OCI-M2 (cell line): Measurements from ENCODE around the gene SH3PXD2B.
"Not testable (repeated sequence)": the region's sequence is repeated elsewhere in the genome, so short reads cannot be mapped to it uniquely, and the experiment has no call there.

Experiments
- DNase-seq: peaks from one replicate; lab custom pipeline; 2025; ENCODE audit not compliant: unreplicated experiment; lab: John Stamatoyannopoulos, UW

Gene SH3PXD2B

DNA sequence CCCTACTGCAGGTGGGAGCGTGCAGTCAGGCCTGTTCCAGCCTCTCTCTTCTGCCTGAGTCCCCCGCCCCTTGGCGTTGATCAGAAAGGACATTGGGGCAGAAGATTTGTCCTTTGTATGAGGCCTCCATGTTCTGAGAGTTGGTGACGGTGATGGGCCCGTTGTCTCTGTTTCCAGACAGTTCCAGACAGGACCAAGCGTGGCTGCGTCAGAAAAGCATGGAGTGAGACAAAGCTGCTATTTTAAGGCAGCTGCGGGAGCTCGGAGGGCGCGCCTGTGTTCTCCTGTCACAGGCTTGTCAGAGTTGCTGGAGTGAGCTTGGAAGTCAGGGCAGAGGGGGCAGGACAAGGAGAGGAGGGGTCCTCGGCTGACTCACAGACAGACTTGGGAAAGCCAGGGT lies 32.1 kb upstream of the SH3PXD2B start:
- DNase-seq: no peak

DNA sequence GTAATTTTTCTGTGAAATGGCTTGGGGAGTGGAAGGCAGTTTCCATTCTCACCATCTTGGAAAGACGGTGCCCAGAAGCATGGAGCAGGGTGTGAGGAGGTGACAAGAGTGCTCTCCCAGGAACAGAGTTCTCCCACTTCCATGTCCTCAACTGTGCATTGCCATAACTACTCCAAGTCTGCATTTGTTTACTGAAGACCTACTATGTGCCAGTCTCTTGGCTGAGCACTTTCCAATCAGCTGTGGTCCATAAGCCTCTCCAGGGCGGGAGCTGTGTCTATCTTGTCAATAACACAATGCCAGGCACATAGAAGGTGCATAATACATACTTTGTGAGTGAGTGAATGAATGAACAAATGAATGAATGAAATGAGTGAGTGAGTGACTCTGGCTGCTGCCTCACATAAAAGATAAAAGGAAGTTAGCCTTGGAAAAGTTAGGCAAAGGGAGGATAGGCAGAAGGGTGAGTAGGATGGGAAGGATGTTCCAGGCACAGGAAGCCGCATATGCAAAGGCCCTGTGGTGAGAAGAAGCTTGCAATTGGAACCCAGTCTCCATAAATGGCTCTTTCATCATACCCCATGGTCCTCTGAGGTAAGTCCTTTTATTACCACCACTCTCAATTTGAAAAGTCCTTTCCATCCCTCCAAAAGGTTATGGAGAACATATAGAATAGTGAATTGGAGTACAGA lies 31.3 kb upstream of the SH3PXD2B start:
- DNase-seq: no peak

DNA sequence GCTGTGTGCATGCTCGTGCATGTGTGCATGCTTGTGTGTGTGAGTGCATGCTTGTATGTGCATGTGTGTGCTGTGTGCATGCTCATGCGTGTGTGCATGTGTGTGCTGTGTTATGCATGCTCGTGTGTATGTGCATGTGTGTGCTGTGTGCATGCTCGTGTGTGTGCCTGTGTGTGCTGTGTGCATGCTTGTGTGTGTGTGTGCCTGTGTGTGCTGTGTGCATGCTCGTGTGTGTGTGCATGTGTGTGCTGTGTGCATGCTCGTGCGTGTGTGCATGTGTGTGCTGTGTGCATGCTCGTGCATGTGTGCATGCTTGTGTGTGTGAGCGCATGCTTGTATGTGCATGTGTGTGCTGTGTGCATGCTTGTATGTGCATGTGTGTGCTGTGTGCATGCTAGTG lies 30.3 kb upstream of the SH3PXD2B start:
- no peak for DNase-seq

DNA sequence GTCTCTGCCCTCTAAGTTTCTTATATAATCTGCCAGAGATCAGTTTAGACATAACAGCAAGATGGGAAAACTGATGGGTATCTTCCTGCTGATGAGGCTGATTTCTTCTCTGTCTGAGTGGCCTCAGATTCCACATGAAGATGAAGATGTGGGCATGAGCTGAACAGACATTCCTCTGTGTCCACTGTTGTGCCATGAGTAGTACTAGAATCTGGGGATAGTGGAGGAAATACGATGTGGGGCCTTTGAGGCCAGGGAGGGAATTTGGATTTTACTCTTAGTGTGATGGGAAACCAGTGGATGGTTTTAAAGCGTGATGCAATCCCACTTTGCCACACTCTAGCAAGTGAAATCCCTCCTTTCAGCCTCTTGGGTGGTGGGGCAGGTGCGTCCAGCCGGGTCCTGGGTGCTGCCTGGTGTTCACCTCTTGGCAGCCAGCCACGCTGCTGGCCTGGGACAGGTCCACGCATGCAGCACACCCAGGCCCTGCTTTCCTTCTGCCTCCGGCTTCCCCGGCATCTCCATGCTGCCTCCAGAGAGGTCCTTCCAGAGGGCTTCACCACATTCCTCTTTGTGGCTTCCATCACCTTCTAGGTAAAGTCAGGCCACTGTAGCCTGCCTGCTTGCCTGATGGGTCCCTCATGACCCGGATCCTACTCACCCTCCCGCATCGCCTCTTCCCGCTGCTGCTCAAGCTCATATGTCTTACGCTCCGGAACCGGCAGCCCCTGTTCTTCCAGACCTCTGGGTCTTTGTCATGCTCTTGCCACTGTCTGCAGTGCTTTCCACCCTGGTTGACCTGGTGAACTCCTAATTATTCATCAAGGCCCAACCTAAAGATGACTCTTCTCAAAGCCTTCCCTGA lies 28.1 kb upstream of the SH3PXD2B start:
- no peak for DNase-seq

DNA sequence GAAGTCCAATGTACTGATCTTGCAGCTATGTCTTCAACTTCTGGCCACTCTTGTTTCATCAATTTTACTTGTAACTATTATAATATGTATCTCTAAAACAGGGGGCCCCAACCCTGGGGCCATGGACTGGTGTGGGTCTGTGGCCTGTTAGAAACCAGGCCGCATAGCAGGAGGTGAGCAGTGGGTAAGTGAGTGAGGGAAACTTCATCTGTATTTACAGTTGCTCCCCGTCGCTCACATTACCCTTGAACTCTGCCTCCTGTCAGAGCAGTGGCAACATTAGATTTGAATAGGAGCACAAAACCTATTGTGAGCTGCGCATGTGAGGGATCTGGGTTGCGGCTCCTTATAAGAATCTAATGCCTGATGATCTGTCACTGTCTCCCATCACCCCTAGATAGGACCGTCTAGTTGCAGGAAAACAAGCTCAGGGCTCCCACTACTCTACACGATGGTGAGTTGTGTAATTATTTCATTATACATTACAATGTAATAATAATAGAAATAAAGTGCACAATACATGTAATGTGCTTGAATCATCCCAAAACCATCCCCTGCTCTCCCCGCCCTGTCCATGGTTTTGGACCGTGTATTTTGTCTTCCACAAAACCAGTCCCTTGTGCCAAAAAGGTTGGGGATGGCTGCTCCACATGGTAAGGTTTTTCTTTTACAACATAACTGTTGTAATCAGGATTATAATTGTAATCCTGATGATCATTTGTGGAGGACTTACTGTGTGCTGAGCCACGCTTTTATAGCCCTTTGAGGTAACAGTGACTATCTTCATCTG lies 26.9 kb upstream of the SH3PXD2B start:
- DNase-seq: no peak

DNA sequence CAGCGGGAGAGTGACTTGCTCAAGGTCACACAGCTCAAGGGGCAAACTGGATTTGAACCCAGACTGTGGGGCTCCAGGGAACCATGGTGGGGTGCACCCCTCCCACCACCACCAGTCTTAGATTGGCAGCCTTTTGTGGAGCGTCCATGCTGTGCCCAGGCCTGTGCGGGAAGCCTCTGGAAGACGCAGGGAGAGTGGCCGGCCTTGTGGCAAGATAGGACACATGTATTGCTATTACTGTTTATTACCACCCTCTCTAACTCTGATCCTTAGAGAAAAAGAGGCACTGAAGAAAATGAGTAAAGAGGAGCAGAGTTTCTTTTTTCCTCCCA lies 25.4 kb upstream of the SH3PXD2B start:
- DNase-seq: no peak

DNA sequence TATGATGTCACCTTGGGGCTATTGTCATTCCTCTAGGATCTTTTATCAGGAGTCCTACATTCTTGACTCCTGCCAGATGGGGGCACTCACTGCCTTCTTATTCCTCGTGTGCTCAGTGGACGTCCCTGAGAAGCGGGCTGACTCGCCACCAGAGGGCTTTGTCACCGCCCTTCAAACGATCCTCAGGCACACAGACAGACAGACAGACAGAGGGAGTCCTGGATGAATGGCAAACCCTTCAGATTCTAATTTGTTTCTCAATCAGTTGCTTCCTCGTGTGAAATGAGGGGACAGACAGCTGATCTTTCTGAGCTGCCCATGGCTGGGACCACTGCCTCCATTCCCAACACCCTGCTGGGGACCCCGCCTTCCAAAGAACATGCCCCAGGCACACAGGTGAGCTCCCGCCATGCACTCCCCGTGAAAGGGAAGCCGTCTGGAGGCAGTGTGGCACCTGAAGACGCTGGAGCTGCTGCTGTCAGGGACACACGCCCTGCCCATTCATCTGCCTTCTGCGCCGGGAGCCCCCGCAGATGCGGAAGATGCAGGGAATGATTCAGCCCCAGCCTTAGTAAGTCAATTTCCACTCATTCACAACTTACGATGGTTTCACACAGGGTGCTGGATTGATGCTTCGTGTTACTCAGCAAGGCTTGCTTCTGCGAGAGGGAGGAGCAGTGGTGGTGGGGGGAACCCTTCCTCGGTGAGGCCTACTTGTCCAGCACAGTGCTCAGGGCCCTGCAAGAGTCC lies 24.9 kb upstream of the SH3PXD2B start:
- no peak for DNase-seq

DNA sequence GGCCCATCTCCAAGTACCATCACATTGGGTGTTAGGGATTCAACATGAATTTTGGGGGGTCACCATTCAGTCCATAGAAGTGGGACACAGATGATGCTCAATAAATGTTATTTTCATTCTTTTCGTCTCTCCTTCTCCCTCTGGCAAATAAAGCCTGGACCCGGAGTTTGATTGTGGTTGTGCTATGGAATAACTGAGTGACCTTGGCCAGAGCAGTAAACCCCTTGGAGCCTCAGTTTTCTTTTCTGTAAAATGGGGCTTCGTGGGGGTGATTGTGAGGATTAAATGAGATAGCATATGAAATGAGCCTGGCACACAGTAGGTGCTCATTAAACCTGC lies 24.3 kb upstream of the SH3PXD2B start:
- not testable (repeated sequence) for DNase-seq

DNA sequence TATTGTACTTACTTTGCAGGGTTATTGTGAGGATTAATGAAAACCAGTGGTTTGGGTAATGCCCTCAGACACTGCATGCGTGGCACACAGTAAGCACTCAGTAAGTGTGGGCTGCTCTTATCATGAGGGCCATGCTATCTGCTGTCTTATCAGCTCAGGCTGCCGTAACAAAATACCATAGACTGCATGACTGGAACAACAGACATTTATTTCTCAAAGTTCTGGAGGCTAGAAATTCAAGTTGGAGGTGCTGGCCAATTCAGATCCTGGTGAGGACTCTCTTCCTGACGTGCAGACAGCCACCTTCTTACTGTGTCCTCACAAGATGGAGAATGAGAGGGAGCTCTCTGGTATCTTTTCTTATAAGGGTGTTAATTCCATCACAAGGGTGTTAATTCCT lies 23.9 kb upstream of the SH3PXD2B start:
- DNase-seq: no peak

DNA sequence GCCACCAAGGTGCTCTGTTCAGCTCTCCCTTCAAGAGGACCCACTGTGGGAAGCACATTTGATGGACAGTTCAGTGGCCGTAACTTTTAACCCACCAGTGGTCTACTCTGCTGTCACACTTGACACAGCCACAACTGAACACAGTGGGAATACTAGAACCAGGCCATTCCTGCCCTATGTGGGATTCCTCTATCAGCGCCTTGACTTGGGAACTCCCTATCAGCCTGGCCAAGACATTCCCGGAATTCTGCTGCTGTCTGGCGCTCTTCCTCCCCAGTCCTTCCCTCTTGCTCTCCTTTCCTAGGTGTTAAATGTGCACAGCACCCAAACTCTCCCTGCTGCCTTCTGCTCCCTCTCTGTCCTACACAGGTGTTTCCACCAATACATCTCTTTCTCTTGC lies 23.1 kb upstream of the SH3PXD2B start:
- DNase-seq: no peak

DNA sequence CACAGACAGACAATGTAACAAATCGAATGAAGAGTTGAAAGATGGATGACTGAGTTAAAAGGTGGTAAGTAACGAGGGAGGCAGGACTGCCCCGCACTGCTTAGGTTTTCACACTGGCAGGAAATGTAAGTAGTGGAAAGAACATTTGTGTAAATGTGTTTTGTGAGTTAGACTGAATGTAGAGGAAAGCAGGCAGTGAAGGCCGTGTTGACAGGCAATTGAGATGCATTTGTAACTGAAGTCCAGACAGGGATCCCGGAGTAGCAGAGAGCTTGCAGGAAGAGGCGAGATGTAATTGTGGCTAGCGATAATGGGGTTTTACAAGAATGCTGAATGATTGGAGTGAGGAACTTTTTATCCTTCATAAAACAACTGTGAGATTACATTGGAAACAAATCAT lies 20.0 kb upstream of the SH3PXD2B start:
- no peak for DNase-seq

DNA sequence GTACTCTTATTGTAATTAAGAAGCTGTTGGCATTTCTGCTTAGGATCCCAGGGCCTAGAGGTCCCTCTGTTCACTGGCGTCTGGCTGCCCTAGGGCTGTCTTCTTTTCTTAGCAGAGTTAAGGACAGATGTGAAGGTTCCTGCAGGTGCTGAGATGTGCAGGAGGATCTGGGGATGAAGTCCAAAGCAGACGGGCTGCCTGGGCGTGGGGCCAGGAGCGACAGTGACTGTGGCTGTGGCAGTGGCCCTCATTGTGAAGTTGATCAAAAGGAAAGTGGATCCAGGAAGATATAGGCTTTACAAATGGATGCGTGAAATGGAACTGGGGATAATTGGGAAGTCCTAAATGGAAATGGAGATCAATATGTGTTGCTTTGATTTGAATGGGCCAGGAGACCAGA lies 19.1 kb upstream of the SH3PXD2B start:
- DNase-seq: no peak

DNA sequence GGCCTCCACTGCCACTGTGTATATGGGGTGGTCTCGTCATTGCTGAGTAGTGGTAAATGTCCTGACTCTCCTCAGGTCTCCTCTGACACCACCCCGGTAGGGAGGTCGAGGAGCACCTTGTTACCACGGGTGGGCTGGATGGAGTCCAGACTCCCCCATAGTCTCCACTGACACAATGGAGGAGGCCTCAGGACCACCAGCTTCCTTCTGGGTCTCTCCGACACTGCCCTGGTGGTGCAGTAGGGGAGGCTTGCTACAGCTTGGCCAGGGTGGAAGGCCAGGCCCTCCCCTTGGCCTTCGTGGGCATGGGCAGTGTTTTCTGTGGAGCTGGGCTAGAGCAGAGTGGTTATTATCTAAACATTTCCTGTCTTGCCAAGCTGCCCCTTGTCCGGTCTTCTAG lies 15.4 kb upstream of the SH3PXD2B start:
- no peak for DNase-seq

DNA sequence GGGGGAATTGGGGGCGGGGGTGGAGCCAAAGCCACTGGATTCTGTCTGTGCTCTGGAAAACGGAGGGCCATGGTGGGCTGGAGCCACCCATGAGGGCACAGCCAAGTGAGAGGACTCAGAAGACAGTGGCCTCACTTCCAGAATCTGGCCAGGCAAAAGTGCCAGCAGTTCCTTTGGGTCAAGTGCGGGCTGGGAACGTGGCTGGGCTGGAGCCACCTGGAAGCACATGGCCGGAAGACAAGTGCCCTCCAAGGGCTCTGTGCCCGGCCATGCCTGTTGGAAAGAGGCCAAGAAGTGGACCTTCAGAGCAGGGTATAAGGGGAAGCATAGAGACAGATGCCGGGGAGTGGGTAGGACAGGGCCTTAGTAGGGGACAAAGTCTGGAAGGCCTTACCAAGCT lies 11.7 kb upstream of the SH3PXD2B start:
- DNase-seq: no peak

DNA sequence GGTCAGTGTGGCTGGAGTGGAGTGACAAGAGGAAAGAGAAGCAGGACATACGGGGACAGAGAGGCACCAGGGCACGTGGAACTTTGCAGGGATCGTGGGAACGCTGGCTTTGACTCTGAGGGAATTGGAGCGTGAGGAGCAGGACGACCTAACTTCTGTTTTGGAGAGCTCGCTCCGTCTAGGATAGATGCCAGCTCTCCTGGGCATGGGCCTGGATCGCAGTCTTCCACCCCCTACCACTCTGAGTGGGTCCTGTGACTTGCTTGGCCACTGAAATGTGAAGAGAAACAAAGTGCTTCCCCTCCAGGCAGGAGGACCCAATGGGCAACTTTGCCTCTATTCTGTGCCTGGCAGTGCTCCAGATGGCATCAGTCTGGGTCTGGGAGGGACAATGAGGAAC lies 8.7 kb upstream of the SH3PXD2B start:
- DNase-seq: no peak

DNA sequence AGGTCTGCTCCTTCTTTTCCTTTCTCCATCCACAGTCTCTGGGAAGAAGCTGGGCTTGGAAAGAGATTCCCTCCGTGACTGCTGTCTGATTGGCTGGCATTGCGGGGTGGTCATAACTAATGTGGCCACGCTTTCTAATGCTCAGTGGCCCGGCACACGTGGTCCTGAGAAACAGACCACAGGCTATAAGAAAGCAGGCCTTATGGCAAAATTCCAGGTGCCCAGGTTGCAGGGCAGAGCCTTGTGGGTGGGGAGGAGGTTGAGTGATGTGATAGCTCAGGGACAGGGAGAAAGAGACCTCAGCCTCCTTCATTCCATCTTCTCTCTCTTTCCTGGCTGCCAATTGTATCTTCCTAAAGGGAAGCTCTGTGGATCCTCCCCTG lies 5.4 kb upstream of the SH3PXD2B start:
- no peak for DNase-seq

DNA sequence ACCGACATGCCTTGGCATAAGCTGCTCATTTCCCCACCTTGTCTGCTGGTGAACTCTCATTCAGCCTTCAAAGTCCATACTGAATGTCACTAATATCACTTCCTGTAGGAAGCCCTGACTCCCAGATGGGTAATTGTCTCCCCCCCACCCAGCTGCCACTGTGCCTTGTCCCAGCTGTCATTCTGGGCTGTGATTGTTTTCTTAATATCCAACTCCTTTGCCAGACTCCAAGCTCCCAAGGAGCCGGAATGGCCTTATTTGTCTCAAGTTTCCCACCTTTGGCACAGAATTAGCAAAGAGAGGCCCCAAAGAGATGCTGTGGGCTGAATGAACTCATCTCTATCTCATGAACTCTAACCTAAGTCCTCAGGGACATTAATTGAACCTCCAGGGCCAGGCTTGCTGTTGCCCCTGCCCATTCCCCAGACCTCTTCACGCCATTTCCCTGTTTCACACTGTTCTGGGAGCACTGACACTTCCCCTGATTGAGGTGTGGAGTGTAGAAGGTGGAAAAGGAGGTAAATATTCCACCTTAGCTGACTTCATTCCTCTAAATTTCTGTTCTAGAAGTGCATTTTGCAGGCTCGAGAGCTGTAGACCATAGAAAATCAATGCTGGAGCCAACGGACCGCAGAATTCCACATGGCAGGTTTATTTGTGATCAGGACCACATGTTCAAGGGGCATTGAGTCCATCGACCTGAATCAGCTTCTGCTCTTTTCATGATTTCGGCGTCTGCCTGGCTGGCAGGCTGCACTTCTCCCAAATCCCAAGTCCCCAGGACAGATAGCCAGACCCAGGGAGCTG lies 4.9 kb upstream of the SH3PXD2B start:
- no peak for DNase-seq

DNA sequence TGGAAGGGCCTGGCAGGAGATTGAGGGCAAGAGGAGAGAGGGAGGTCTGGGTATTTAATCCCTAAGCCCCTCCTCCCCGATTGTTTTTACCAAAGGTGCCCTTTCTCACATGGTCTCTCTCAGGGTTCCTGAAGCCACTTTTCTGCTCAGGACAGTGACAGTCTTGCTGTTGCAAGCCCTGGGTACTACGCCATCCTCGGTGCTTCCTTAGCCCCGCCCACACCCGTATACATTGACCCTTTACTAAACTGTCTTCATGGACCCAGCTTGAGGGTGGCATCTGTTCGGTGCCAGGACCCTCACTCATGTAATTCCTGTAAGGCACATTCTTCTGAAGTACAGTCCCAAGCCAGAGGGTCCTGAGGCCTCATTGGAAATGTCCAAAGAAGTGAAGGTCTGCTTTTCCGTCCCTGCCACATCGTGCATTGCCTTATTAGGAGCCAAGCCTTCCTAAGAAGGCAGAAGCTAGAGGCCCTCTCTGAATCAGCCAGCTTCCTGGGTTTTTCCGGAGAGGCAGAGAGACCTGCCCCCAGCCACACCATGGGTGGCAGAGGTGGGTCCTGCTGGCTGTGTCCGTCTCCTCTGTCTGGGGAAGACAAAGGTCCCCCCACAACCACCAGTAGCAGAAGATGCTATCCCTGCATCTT lies 1.9 kb upstream of the SH3PXD2B start:
- no peak for DNase-seq

DNA sequence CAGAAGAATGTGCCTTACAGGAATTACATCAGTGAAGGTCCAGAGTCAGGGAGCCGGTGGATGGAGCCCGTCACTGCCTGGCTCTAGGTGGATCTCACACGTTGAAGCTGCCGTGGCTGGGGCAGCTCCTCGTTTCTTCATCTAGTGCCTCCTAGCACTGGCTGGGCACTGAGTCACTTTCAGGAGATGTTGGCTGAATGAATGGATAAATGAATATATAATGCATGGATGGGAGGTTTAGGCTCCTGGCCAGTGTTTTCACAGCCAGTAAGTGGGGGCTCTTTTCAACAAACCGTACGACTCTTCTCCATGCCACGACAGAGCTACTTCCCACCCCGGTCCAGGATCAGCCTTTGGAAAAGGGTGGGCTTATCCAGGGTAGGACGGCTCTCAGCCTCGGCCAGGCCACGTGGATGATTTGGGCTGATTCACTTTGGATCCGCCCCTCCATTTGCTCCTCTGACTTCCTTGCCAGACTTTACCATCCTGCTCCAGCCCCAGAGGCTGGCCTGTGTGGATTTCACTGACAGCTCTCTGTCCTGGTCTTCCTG lies 1.3 kb upstream of the SH3PXD2B start:
- DNase-seq: no peak

DNA sequence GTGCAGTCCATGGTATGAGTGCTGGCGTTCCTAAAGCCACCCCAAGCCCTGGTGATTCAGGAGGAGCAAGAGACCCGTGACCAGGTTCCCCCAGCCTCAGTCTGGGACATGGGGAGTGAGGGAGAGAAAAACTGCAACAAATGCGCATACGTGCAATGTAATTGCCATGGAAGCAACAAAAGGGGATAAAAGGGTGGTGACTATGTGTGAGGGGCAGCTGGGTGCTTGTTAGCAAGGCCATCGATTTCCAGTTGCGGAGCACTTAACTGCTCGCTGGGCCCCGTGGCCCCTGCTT lies 709 bp upstream of the SH3PXD2B start:
- DNase-seq: no peak
